Endothelial cell (in vitro differentiated cells): ENCODE results near the gene TRPV3. TPM values are rescaled to one million over a fixed set of nuclear protein-coding genes. Genes with fewer than 3 reads are reported as not detected.

Source experiments
- DNase-seq: peaks from one replicate; pipeline ENCODE4 v3.0.0; 2021; ENCODE audit warnings: low spot score
- H3K27ac Mint-ChIP-seq: one replicate; pipeline ENCODE4 v1.8.0; 2021; ENCODE audit warnings: mixed read lengths, inconsistent platforms; ENCODE audit not compliant: unreplicated experiment
- H3K27me3 Mint-ChIP-seq: one replicate; pipeline ENCODE4 v1.8.0; 2021; ENCODE audit warnings: mild to moderate bottlenecking, moderate library complexity, mixed read lengths, inconsistent platforms; ENCODE audit not compliant: unreplicated experiment
- H3K36me3 Mint-ChIP-seq: one replicate; pipeline ENCODE4 v1.8.0; 2021; ENCODE audit warnings: mild to moderate bottlenecking, low read depth, mixed read lengths, inconsistent platforms; ENCODE audit not compliant: unreplicated experiment
- H3K4me1 Mint-ChIP-seq: one replicate; pipeline ENCODE4 v1.8.0; 2021; ENCODE audit warnings: mild to moderate bottlenecking, mixed read lengths, inconsistent platforms; ENCODE audit not compliant: unreplicated experiment
- H3K4me3 Mint-ChIP-seq: one replicate; pipeline ENCODE4 v1.8.0; 2021; ENCODE audit warnings: mild to moderate bottlenecking, mixed read lengths, inconsistent platforms; ENCODE audit not compliant: unreplicated experiment
- H3K9me3 Mint-ChIP-seq: one replicate; pipeline ENCODE4 v1.8.0; 2021; ENCODE audit warnings: mixed read lengths, inconsistent platforms; ENCODE audit not compliant: unreplicated experiment
- total RNA-seq: library from RNA; stranded (reverse); fragmentation: NEBNext Ultra II Directional; extraction: Animal tissue kit (Norgen Biotek cat#: 25700); gene quantifications from one replicate; pipeline ENCODE4 v1.2.1, GENCODE V29; 2021; ENCODE audit not compliant: unreplicated experiment
- TF ChIP-seq, protein P1 (sequence below): fragments of 200-600 bp; sonication (generic); IDR thresholded peaks from one replicate; pipeline ENCODE4 v1.5.0; 2021; ENCODE audit warnings: antibody characterized with exemption; ENCODE audit not compliant: unreplicated experiment

The TRPV3 gene
- total RNA-seq, 1 donor from 2014 or later = not detected

DNA sequence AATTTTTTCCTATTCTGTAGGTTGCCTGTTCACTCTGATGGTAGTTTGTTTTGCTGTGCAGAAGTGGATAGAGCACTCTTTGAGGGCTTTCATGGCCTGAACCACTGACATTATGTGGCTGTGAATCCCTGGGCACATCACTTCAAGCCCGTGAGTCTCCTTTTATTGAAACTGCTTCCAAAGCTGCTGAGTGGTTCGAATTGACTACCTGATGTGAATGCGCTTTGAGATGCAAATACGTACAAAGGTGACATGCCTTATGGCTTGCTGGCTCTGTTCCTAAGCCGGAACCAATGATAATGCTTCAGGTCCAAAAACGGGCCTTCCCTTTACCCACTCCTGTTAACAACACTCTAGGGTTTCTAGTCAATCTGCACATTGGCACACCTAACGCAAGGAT is 47.5 kb downstream of the TRPV3 start:
- H3K36me3 Mint-ChIP-seq = no peaks in the 10 kb centered on the region
- TF ChIP-seq, protein P1, sequence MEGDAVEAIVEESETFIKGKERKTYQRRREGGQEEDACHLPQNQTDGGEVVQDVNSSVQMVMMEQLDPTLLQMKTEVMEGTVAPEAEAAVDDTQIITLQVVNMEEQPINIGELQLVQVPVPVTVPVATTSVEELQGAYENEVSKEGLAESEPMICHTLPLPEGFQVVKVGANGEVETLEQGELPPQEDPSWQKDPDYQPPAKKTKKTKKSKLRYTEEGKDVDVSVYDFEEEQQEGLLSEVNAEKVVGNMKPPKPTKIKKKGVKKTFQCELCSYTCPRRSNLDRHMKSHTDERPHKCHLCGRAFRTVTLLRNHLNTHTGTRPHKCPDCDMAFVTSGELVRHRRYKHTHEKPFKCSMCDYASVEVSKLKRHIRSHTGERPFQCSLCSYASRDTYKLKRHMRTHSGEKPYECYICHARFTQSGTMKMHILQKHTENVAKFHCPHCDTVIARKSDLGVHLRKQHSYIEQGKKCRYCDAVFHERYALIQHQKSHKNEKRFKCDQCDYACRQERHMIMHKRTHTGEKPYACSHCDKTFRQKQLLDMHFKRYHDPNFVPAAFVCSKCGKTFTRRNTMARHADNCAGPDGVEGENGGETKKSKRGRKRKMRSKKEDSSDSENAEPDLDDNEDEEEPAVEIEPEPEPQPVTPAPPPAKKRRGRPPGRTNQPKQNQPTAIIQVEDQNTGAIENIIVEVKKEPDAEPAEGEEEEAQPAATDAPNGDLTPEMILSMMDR = no peak
- no peak overlapping the region for H3K27ac Mint-ChIP-seq
- no peaks in the 10 kb centered on the region for H3K27me3 Mint-ChIP-seq
- no peak overlapping the region for H3K4me3 Mint-ChIP-seq
- no peaks in the 10 kb centered on the region for H3K9me3 Mint-ChIP-seq
- no peaks in the 10 kb centered on the region for H3K4me1 Mint-ChIP-seq
- no peak for DNase-seq

DNA sequence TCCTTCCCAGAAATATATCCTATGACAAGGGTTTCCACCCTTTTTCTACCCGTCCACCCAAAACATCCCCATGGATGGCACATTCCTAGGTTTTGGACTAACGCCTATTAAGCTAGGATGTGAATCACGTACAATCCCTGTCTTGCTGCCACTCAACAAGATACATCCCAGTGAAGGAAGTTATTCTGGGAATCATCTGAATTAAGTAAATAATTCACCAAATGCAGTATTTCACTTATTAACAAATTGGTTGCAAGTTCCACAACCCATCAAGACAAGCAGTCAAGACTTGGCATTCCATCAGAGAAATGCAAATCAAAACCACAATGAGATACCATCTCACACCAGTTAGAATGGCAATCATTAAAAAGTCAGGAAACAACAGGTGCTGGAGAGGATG is 49.7 kb downstream of the TRPV3 start:
- no peaks in the 10 kb centered on the region for H3K36me3 Mint-ChIP-seq

DNA sequence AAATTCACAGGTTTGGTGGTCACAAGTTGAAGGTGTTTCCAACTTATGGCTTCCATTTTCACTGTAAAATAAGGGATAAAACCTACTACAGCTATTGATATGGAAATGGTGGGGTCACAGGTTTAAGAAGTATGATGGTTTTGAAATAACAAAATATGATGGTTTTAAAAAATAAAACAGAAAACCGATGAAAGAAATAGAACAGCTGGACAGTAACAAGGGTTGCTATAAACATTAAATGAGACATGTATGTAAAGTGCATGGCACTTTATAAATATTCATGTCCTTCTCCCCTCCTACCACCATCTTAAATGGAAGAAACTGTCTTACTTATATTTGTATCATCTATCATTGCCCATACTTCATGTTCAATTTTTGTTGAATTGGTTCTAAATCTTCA is 50.5 kb downstream of the TRPV3 start:
- Mint-ChIP-seq H3K36me3 (no peaks in the 10 kb centered on the region), H3K9me3 (no peaks in the 10 kb centered on the region), H3K4me1 (no peaks in the 10 kb centered on the region), H3K4me3 (no peak overlapping the region), H3K27me3 (no peaks in the 10 kb centered on the region), H3K27ac (no peak overlapping the region)
- DNase-seq = no peak
- TF ChIP-seq, protein P1 = no peak

More for the DNA sequence above, 49.7 kb downstream of the TRPV3 start:
- Mint-ChIP-seq H3K4me1 (no peaks in the 10 kb centered on the region), H3K27me3 (no peaks in the 10 kb centered on the region), H3K4me3 (no peak overlapping the region), H3K27ac (no peak overlapping the region), H3K9me3 (no peaks in the 10 kb centered on the region)
- TF ChIP-seq, protein P1 = no peak
- no peak for DNase-seq

DNA sequence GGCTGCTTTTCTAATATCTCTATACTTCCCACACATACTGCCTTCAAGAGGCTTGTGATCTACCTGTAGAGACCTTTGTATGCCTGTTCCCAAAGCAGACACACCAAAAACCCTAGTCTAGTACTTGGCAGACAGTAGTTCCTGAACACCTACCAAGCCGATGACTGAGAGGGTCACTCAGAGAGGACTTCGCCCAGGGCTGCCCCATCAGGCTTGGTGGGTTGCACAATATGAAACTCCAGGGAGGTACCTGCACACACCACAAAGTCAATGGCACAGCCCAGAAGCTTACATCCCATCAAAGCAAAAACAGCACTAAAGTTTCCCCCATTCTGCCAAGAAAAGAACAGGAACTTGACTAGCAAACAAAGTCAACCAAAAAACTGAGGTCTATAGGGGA is 51.6 kb downstream of the TRPV3 start:
- H3K4me3 Mint-ChIP-seq = no peak overlapping the region
- H3K4me1 Mint-ChIP-seq = no peaks in the 10 kb centered on the region
- H3K36me3 Mint-ChIP-seq = no peaks in the 10 kb centered on the region
- TF ChIP-seq, protein P1 = no peak
- no peak for DNase-seq
- H3K9me3 Mint-ChIP-seq = no peaks in the 10 kb centered on the region
- no peaks in the 10 kb centered on the region for H3K27me3 Mint-ChIP-seq
- no peak overlapping the region for H3K27ac Mint-ChIP-seq

DNA sequence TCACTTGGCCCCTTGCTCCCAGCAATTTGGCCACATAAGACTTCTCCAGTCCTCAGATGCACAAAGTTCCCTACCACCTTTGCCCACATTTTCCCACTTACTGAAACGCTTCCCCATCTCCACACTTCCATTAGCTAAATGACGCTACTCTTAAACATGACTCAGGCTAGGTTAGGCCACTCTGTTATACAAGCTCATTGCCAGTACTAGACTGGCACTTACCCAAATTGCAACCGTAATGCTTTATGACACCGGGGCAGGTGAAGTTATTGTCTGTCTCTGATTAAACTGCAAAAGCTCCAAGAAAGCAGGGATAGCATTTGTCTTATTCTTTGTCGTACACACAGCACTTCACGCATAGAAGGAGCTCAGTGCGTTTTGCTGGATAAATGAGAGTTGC is 52.6 kb downstream of the TRPV3 start:
- DNase-seq = no peak
- Mint-ChIP-seq H3K4me1 (no peaks in the 10 kb centered on the region), H3K4me3 (no peak overlapping the region), H3K27me3 (no peaks in the 10 kb centered on the region), H3K36me3 (no peaks in the 10 kb centered on the region), H3K27ac (no peak overlapping the region), H3K9me3 (no peaks in the 10 kb centered on the region)
- TF ChIP-seq, protein P1 = no peak
